GM13977 (cell line): ENCODE results near the gene CCDC102B.

Source experiments
- DNase-seq: peaks from one replicate; pipeline ENCODE4 v3.0.0; 2012; ENCODE audit warnings: low spot score
- in situ Hi-C: fragments of 300-500 bp; cut with MboI; formaldehyde crosslinking; loops from one replicate; pipeline ENCODE4 v1.12.0; 2022; ENCODE audit warnings: low sequenced_read_pairs, low pct_unique_long_range_greater_than_20kb, mixed read lengths, inconsistent platforms; ENCODE audit not compliant: unreplicated experiment
- TF ChIP-seq, protein P1 (sequence below): IDR thresholded peaks from 2 replicates; pipeline ENCODE4 v1.5.1; 2012; ENCODE audit warnings: mild to moderate bottlenecking, control low read depth; ENCODE audit not compliant: insufficient read depth; ENCODE audit errors: extremely low read depth, missing control alignments

Gene CCDC102B

DNA sequence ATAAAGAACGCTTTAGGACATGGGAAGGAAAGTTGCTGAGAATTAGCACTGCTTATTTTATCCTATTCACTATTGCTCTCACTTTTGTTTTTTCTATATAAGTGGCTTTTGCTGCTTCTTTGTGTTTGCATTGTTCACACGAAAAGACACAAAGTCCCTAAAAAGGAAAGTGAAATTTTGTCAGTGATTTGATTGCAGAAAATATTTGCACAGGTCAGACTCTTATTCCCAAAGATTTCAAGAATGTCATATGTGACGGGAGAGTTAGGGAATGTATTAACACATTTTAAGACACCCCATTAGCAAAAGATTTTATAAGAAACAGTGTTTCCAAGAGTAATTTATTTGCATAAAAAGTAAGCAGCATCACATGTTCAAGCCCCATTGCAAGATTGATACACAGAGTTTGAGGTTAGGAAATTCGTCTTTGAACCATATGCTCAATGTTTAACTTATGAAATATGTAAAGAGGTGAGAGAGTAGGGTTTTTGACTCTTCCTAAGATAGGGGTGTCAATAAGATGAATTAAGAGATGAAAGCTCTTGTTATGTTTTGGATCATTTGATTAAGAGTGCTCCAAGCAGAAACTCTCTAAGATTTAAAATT, 57.0 kb downstream of the CCDC102B start:
- in situ Hi-C loops = no loop called here
- DNase-seq = no peak
- TF ChIP-seq, protein P1, sequence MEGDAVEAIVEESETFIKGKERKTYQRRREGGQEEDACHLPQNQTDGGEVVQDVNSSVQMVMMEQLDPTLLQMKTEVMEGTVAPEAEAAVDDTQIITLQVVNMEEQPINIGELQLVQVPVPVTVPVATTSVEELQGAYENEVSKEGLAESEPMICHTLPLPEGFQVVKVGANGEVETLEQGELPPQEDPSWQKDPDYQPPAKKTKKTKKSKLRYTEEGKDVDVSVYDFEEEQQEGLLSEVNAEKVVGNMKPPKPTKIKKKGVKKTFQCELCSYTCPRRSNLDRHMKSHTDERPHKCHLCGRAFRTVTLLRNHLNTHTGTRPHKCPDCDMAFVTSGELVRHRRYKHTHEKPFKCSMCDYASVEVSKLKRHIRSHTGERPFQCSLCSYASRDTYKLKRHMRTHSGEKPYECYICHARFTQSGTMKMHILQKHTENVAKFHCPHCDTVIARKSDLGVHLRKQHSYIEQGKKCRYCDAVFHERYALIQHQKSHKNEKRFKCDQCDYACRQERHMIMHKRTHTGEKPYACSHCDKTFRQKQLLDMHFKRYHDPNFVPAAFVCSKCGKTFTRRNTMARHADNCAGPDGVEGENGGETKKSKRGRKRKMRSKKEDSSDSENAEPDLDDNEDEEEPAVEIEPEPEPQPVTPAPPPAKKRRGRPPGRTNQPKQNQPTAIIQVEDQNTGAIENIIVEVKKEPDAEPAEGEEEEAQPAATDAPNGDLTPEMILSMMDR = no peak

DNA sequence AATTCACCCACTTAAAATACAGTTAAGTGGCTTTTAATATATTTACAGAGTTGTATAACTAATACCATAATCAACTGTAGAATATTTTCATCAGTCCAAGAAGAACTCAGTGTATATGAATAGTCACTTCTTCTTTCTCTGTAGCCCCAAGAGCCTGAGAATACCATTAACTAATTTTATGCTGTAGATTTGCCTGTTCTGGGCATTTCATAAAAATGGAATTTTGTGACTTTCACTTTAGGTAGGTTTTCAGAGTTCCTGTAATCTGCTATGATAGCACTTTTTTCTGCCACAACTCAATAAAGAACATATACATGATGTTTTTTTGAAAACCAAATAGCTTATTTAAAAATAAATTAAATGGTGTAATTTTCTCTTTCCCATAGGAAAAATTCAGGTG, 57.6 kb downstream of the CCDC102B start:
- in situ Hi-C loops = no loop called here
- DNase-seq = no peak
- TF ChIP-seq, protein P1 = no peak

DNA sequence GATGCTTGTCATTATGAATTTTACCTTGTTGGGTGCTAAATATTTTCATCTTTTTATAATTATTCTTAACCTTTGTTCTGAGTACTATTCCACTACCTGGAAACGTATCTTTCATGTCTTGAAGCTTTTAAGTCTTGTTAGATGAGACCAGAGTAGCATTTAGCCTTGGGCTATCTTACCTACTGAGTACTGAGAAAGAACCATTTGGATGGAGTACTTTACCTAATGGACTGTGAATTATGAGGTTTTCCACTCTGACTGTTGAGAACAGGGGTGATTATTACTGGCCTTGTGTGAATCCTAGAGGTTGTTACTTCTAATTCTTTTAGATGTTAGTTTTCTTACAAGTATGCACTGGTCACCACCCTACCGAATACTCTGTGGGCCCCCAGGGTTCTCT, 63.5 kb downstream of the CCDC102B start:
- TF ChIP-seq, protein P1 = no peak
- in situ Hi-C loops = no loop called here

DNA sequence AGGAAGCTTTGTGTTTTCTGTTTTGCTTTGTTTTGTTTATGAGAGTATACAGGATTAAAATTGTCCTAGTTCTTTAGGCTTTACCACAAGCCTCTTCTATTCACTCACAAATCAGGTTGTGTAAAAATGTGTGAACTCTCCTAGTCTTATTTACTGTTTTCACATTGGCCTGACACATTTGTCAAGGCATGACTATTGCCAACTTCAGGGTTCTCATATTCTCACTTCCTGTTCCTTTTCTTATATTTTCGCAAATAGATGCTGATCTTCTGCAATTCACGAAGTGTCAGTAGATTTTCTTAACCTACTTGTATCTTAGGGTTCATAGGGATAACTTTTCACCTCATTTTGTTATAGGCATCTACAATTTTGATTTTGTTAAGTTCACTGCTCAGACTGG, 67.1 kb downstream of the CCDC102B start:
- DNase-seq = no peak
- in situ Hi-C loops = no loop called here
- TF ChIP-seq, protein P1 = no peak

More for the DNA sequence above, 63.5 kb downstream of the CCDC102B start:
- no peak for DNase-seq

DNA sequence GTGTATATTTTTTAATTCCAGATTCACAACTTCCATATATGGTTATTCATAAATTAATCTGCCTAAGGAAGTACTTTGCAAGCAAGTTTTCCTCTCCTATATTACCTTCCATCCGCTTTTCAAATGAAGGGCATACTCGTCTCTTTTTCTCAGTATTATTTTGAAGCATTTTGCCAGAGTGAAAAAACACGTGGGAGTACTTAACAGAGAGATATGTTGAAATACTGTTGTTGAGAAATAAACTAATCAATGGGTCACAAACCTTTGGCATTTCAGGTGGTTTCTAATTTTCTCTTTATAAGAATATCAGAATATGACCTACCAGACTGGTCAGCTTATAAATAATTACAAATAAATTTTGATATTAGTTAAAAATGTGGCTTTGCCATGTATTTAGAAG, 67.6 kb downstream of the CCDC102B start:
- TF ChIP-seq, protein P1 = no peak
- in situ Hi-C loops = no loop called here
- no peak for DNase-seq

DNA sequence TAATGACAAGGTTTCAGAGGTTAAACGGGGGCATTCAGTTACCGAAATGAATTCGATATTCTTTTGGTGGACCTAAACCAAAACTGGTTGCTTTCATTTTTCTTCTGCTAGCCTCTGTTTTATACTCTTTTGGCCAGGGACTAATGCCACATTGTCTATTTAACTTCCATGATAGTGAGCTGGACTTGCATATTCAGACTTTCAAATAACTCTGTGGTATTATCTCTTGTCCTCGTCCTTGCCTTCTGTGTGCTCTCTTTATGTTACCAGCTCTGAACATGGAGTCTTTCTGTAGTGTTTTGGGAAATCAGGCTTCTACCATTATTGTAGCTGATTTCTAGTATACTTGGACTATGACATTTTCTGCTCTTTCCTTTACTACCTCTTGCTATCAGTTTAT, 75.1 kb downstream of the CCDC102B start:
- in situ Hi-C loops = no loop called here
- no peak for DNase-seq
- TF ChIP-seq, protein P1 = no peak
